HUDEP-2 (cell line): ENCODE measurements around the gene GRK3.

ENCODE experiments used
- DNase-seq, 76 experiments: peaks; one replicate each; lab custom pipeline; 2025; ENCODE audit not compliant: unreplicated experiment in 76 of 76; lab: John Stamatoyannopoulos, UW

GRK3 gene

DNA sequence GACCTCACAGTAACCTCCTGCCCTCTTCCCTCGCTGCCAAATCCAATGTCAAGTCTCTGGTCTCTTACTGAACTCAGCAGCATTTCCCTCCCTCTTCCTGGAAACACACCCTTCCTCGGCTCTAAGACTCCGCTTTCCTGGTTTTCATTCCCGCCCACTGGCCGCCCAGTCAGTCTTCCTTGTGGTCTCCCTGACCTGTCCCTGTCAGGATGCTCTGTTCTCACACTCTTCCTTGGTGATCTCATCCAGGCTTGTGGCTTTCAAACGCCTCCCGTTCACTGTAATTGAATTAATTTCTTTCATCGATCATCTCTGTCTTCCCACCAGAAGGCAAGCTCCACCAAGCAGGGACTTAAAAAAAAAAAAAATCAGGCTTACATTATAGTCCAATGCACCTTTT, 211.1 kb downstream of the GRK3 start:
- no peak for DNase-seq

DNA sequence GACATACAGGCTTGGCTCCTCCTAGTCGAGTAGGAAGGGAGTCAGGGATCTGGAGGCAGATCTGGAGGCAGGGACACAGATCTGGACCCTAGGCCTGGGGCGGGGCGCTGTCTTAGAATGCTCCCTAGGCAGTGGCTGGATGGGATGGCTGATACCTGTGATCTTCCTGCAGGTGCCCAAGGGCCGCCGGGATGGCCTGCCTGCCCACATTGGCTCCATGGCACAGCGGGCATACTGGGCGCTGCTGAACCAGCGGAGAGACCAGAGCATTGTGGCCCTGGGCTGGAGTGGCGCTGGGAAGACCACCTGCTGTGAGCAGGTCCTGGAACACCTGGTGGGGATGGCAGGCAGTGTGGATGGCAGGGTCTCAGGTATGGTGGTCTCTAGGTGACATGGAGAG, 212.9 kb downstream of the GRK3 start:
- no peak for DNase-seq

DNA sequence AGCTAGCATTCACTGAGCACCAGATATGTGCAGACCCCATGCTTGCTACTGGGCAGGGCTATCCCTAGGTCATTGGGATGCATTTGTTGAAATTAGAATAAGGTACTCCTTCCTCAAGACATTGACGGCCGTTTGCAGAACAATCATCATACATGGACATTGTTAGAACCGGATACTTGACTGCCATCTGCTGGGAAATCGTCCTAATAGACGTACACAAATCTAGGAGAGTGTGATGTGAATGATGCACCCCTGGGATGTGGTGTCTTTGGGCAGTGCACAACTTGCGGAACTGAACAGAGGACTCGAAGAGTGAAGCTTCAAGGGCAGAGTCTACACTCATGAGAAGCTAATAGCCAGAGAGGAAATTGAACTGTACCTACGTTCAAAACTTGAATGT, 213.4 kb downstream of the GRK3 start:
- DNase-seq = peak in 15 of 76 experiments; percentile 3 to 50 (median 13)
